Gastrocnemius medialis (tissue), 4 donors: ENCODE results near the gene ITPR3. TPM values are rescaled to one million over a fixed set of nuclear protein-coding genes. Genes with fewer than 3 reads are reported as not detected.

Source experiments
- ATAC-seq, 2 donors: fragments of 150-250 bp; one replicate each; pipeline ENCODE4 v1.9.1; 2016
- DNase-seq, 2 donors: peaks; one replicate each; pipeline ENCODE4 v3.0.0-alpha.2; 2019
- H3K27ac ChIP-seq, 4 donors: fragments of 200-600 bp; sonication (generic); 1 replicate in 1 of 4; 2 replicates in 3 of 4; pipeline ENCODE4 v1.5.1; 2016 to 2018; ENCODE audit warnings: mild to moderate bottlenecking in 2 of 4, moderate library complexity in 1 of 4
- H3K27me3 ChIP-seq, 3 donors: fragments of 200-600 bp; sonication (generic) in 2 of 3; 1 replicate in 1 of 3; 2 replicates in 2 of 3; pipeline versions ENCODE4 v1.5.1 to v1.6.0; 2016 to 2019; ENCODE audit warnings: mild to moderate bottlenecking in 1 of 3, moderate library complexity in 1 of 3
- H3K36me3 ChIP-seq, 2 donors: fragments of 200-600 bp; sonication (generic) in 1 of 2; one replicate each; pipeline ENCODE4 v1.5.1; 2017 to 2018
- H3K4me1 ChIP-seq, 2 donors: fragments of 200-600 bp; sonication (generic) in 1 of 2; one replicate each; pipeline ENCODE4 v1.5.1; 2016 to 2017; ENCODE audit warnings: mild to moderate bottlenecking in 2 of 2
- H3K4me3 ChIP-seq, 4 donors: fragments of 200-600 bp; sonication (generic) in 3 of 4; 1 replicate in 1 of 4; 2 replicates in 3 of 4; pipeline ENCODE4 v1.5.1; 2016 to 2019; ENCODE audit warnings: mild to moderate bottlenecking in 2 of 4
- H3K9me3 ChIP-seq, 3 donors: fragments of 200-600 bp; sonication (generic) in 2 of 3; 1 replicate in 1 of 3; 2 replicates in 2 of 3; pipeline ENCODE4 v1.5.1; 2016 to 2019
- CTCF ChIP-seq, 5 experiments: fragments of 450-650 bp in 3 of 5; fragments of 200-600 bp in 2 of 5; sonication (generic) in 2 of 5; IDR thresholded peaks in 4 of 5; conservative IDR thresholded peaks in 1 of 5; 1 replicate in 4 of 5; 2 replicates in 1 of 5; pipeline ENCODE4 v1.5.1; 2016 to 2019; ENCODE audit warnings: antibody characterized with exemption in 5 of 5, mild to moderate bottlenecking in 3 of 5, moderate library complexity in 3 of 5
- POLR2A ChIP-seq, 2 donors: fragments of 450-650 bp; IDR thresholded peaks; one replicate each; pipeline ENCODE4 v1.6.1; 2017; ENCODE audit warnings: antibody characterized with exemption in 2 of 2, mild to moderate bottlenecking in 2 of 2, moderate library complexity in 2 of 2
- in situ Hi-C, 4 donors: fragments of 200-750 bp; cut with MboI; loops; one replicate each; pipeline versions ENCODE4 v1.15.0 to v1.8.0; 2017; ENCODE audit warnings: low sequenced_read_pairs in 4 of 4
- intact Hi-C: fragments of 100-400 bp; cut with DNase I; formaldehyde crosslinking; loops from one replicate; pipeline ENCODE4 v1.15.1; 2023; ENCODE audit warnings: low total_unique reads
- total RNA-seq, 4 donors: library from RNA; depleted of rRNA; stranded (reverse); fragments of >200 nt; gene quantifications; one replicate each; pipeline versions ENCODE4 v1.1.0 to v1.2.3, GENCODE V29; 2016

Gene ITPR3
- total RNA-seq, 4 donors from 2014 or later, result 1.9 to 6.8 (median 4.2) TPM

- Histone ChIP-seq H3K9me3 (no peaks in the 10 kb centered on the region), H3K27ac (peak overlapping the region; percentile 92 to 95 (median 94)), H3K36me3 (no peaks in the 10 kb centered on the region), H3K27me3 (no peaks in the 10 kb centered on the region), H3K4me1 (peaks cover 33 to 39% of the 10 kb centered on the region in 2 donors), H3K4me3 (no peak overlapping the region)
- intact Hi-C loops, result loop anchor here (1.0 to 10.0 kb wide), 5 partner anchors 18 to 565 kb away; partner anchors contain the start of gene LEMD2
- ATAC-seq, result no peak
- in situ Hi-C loops, result loop anchor here (5.0 to 10.0 kb wide), 6 partner anchors 45 to 175 kb away; no protein-coding TSS in a partner anchor
- no peak for DNase-seq
- TF ChIP-seq CTCF (IDR thresholded peaks at IDR 0.05 in 4 of 5, conservative IDR thresholded peaks at IDR 0.05 in 1 of 5), result no peak
- no peak for TF ChIP-seq POLR2A (IDR thresholded peaks at IDR 0.05)
Observed at GRCh38 chr6:33589392-33589730, 31.8 kb upstream of the ITPR3 start.

GRCh38 chr6:33589731-33590530, 31.2 kb upstream of the ITPR3 start:
- peak; percentile 88 to 89 for ATAC-seq
- H3K36me3 ChIP-seq, result no peaks in the 10 kb centered on the region
- peak; percentile 80 to 94 (median 86) for TF ChIP-seq CTCF (IDR thresholded peaks at IDR 0.05 in 4 of 5, conservative IDR thresholded peaks at IDR 0.05 in 1 of 5)
- TF ChIP-seq POLR2A (IDR thresholded peaks at IDR 0.05), result no peak
- peak overlapping the region; percentile 92 to 95 (median 94) for H3K27ac ChIP-seq
- H3K4me1 ChIP-seq, result peaks cover 33 to 39% of the 10 kb centered on the region in 2 donors
- no peaks in the 10 kb centered on the region for H3K27me3 ChIP-seq
- intact Hi-C loops, result loop anchor here (1.0 to 10.0 kb wide), 5 partner anchors 17 to 565 kb away; partner anchors contain the start of gene LEMD2
- peak overlapping the region in 2 of 4 donors; percentile 8 to 20 for H3K4me3 ChIP-seq
- DNase-seq, result peak; percentile 86 to 90
- in situ Hi-C loops, result loop anchor here (5.0 to 10.0 kb wide), 6 partner anchors 45 to 175 kb away; no protein-coding TSS in a partner anchor
- no peaks in the 10 kb centered on the region for H3K9me3 ChIP-seq

GRCh38 chr6:33590531-33591198, 30.5 kb upstream of the ITPR3 start:
- peak overlapping the region; percentile 92 to 95 (median 94) for H3K27ac ChIP-seq
- in situ Hi-C loops, result no loop called here
- intact Hi-C loops, result no loop called here
- no peaks in the 10 kb centered on the region for H3K9me3 ChIP-seq
- H3K27me3 ChIP-seq, result no peaks in the 10 kb centered on the region
- H3K4me1 ChIP-seq, result peaks cover 29 to 34% of the 10 kb centered on the region in 2 donors
- no peaks in the 10 kb centered on the region for H3K36me3 ChIP-seq
- TF ChIP-seq POLR2A (IDR thresholded peaks at IDR 0.05) (no peak), CTCF (IDR thresholded peaks at IDR 0.05 in 4 of 5, conservative IDR thresholded peaks at IDR 0.05 in 1 of 5) (peak in 1 of 5 experiments; percentile 9)
- DNase-seq (peak in 1 of 2 donors; percentile 56), ATAC-seq (peak; percentile 4 to 23)
- H3K4me3 ChIP-seq, result peak overlapping the region in 1 of 4 donors; percentile 8

GRCh38 chr6:33591424-33592032, 29.6 kb upstream of the ITPR3 start:
- no peaks in the 10 kb centered on the region for H3K36me3 ChIP-seq
- DNase-seq, result no peak
- peaks cover 26 to 31% of the 10 kb centered on the region in 2 donors for H3K4me1 ChIP-seq
- ATAC-seq, result no peak
- in situ Hi-C loops (no loop called here), intact Hi-C loops (no loop called here)
- no peaks in the 10 kb centered on the region for H3K9me3 ChIP-seq
- peak overlapping the region; percentile 92 to 95 (median 94) for H3K27ac ChIP-seq
- no peaks in the 10 kb centered on the region for H3K27me3 ChIP-seq
- no peak overlapping the region for H3K4me3 ChIP-seq
- TF ChIP-seq CTCF (IDR thresholded peaks at IDR 0.05 in 4 of 5, conservative IDR thresholded peaks at IDR 0.05 in 1 of 5) (no peak), POLR2A (IDR thresholded peaks at IDR 0.05) (no peak)
